Esophagus squamous epithelium (tissue), 4 donors: ENCODE measurements around the gene ULK2.

Source experiments
- CTCF ChIP-seq, 6 experiments: fragments of 450-650 bp in 4 of 6; fragments of 200-600 bp in 2 of 6; sonication (generic) in 2 of 6; IDR thresholded peaks; one replicate each; pipeline ENCODE4 v1.5.1; 2016 to 2019; ENCODE audit warnings: antibody characterized with exemption in 6 of 6, mild to moderate bottlenecking in 4 of 6, moderate library complexity in 4 of 6
- POLR2A ChIP-seq, 4 donors: fragments of 450-650 bp; IDR thresholded peaks; one replicate each; pipeline ENCODE4 v1.6.1; 2017; ENCODE audit warnings: antibody characterized with exemption in 4 of 4, mild to moderate bottlenecking in 4 of 4, moderate library complexity in 3 of 4

DNA sequence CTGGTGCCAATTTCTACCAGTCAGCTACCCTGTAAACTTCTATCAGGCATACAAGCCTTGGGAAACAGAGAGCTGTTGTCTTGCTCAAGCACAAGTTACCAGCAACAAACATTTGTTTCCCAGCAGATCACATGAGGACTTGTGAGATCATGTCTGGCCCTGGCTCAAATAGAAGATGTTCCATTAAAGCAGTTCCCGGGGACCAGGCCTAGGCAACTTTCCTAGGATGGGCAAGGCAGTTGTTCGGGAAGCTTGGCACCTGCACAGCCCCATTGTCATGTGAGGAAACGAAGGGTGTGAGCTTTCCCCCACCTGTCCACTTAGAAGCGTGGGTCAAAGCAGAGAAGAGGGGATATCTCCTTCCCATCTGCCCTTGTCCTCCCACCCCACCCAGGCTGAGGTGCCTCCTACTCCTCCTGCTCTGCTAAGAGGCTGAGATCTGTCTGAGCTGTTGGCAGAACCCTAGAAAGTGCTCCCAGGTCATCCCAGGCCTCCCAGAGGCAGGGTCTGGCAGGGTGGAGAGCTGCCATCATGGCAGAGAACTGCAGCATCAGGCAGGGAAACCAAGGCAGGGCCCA is 140.1 kb downstream of the ULK2 start:
- TF ChIP-seq CTCF (IDR thresholded peaks at IDR 0.05): no peak
- TF ChIP-seq POLR2A (IDR thresholded peaks at IDR 0.05): no peak
